HCT116 (cell line): Measurements from ENCODE around the gene WNT9B.

ENCODE experiments used
- CEBPB ChIP-seq: IDR thresholded peaks from 2 replicates; pipeline ENCODE4 v1.6.1; 2012; ENCODE audit warnings: low read depth
- CTCF ChIP-seq, 3 experiments: fragments of 200-600 bp in 1 of 3; sonication (generic) in 1 of 3; IDR thresholded peaks in 2 of 3; conservative IDR thresholded peaks in 1 of 3; 2 replicates each; pipeline ENCODE4 v1.5.1; 2012 to 2017; ENCODE audit warnings: low read depth in 2 of 3, low read length in 2 of 3, antibody characterized with exemption in 1 of 3, borderline replicate concordance in 1 of 3, control low read depth in 1 of 3, mild to moderate bottlenecking in 1 of 3, mixed read lengths in 1 of 3, mixed run types in 1 of 3, moderate library complexity in 1 of 3; ENCODE audit not compliant: insufficient read depth in 1 of 3
- EZH2phosphoT487 ChIP-seq: fragments of 200-600 bp; IDR thresholded peaks from 2 replicates; pipeline ENCODE4 v1.6.1; 2018; ENCODE audit warnings: antibody characterized with exemption, borderline replicate concordance
- FOSL1 ChIP-seq: IDR thresholded peaks from 2 replicates; pipeline ENCODE4 v1.6.1; 2012; ENCODE audit warnings: low read depth
- JUND ChIP-seq: IDR thresholded peaks from 2 replicates; pipeline ENCODE4 v1.6.1; 2012
- MAX ChIP-seq: IDR thresholded peaks from 2 replicates; pipeline ENCODE4 v1.6.1; 2012
- POLR2A ChIP-seq: IDR thresholded peaks from 2 replicates; pipeline ENCODE4 v1.7.0; 2011; ENCODE audit warnings: borderline replicate concordance; ENCODE audit not compliant: insufficient read depth, insufficient read length; ENCODE audit errors: extremely low read depth
- POLR2AphosphoS5 ChIP-seq: IDR thresholded peaks from 2 replicates; pipeline ENCODE4 v1.6.1; 2011; ENCODE audit warnings: mild to moderate bottlenecking, low read depth, low read length, moderate library complexity
- REST ChIP-seq: IDR thresholded peaks from 2 replicates; pipeline ENCODE4 v1.6.1; 2012; ENCODE audit warnings: low read depth
- SRF ChIP-seq: IDR thresholded peaks from 2 replicates; pipeline ENCODE4 v1.6.1; 2012; ENCODE audit warnings: low read depth

- TF ChIP-seq POLR2AphosphoS5 (no peak), REST (no peak), POLR2A (no peak), CTCF (IDR thresholded peaks at IDR 0.05 in 2 of 3, conservative IDR thresholded peaks at IDR 0.05 in 1 of 3; ENCODE audit: borderline replicate concordance in 1 of 3, insufficient read depth in 1 of 3, low read depth in 2 of 3, low read length in 2 of 3) (no peak), MAX (no peak), FOSL1 (no peak), SRF (no peak), JUND (no peak), CEBPB (no peak), EZH2phosphoT487 (no peak)
Measured at GRCh38 chr17:46931596-46931995, 80.2 kb downstream of the WNT9B start.
